Testis (tissue), 2 donors: Measurements from ENCODE around the gene SPCS3.
A peak's percentile ranks its signal among the peaks of the same experiment; 100 is the strongest.

ENCODE experiments used
- POLR2A ChIP-seq: fragments of 450-650 bp; IDR thresholded peaks from one replicate; pipeline ENCODE4 v1.6.1; 2017; ENCODE audit warnings: antibody characterized with exemption, mild to moderate bottlenecking, moderate library complexity
- TF ChIP-seq, protein P1 (sequence below), 3 experiments: fragments of 450-650 bp in 2 of 3; fragments of 200-600 bp in 1 of 3; sonication (generic) in 1 of 3; IDR thresholded peaks; one replicate each; pipeline ENCODE4 v1.5.1; 2016 to 2019; ENCODE audit warnings: antibody characterized with exemption in 3 of 3, mild to moderate bottlenecking in 2 of 3, moderate library complexity in 1 of 3

DNA sequence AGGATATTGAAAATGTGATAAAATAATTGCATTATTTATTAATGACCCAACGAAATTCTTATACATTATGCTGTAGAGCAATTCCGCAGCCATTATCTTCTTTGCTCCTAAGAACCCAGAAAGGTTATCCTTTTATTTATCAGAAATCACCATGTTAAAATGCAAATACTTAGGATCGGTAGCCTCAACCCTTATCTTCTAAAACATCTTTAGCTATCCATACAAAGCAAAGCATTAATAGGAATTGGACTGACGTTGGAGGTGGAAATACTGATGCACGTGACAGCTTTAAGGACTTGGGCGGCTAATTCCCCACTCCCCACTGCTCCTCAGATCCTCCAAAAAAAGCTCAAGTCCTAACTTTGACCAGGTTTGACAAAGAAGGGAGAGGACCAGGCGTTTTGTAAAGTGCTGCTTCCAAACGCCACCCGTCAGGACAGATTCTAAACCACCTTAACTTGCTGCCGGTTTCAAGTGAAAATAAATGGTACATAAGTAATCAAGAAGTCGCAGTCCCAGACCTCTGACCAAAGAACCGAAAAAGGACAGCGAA lies 539 bp upstream of the SPCS3 start:
- TF ChIP-seq, protein P1, sequence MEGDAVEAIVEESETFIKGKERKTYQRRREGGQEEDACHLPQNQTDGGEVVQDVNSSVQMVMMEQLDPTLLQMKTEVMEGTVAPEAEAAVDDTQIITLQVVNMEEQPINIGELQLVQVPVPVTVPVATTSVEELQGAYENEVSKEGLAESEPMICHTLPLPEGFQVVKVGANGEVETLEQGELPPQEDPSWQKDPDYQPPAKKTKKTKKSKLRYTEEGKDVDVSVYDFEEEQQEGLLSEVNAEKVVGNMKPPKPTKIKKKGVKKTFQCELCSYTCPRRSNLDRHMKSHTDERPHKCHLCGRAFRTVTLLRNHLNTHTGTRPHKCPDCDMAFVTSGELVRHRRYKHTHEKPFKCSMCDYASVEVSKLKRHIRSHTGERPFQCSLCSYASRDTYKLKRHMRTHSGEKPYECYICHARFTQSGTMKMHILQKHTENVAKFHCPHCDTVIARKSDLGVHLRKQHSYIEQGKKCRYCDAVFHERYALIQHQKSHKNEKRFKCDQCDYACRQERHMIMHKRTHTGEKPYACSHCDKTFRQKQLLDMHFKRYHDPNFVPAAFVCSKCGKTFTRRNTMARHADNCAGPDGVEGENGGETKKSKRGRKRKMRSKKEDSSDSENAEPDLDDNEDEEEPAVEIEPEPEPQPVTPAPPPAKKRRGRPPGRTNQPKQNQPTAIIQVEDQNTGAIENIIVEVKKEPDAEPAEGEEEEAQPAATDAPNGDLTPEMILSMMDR (IDR thresholded peaks at IDR 0.05), result no peak
- TF ChIP-seq POLR2A, result peak; percentile 70
